COLO668 (cell line): ENCODE data around the gene SHH.

Source experiments
- DNase-seq: peaks from one replicate; lab custom pipeline; 2025; ENCODE audit not compliant: unreplicated experiment; lab: John Stamatoyannopoulos, UW

The SHH gene

DNA sequence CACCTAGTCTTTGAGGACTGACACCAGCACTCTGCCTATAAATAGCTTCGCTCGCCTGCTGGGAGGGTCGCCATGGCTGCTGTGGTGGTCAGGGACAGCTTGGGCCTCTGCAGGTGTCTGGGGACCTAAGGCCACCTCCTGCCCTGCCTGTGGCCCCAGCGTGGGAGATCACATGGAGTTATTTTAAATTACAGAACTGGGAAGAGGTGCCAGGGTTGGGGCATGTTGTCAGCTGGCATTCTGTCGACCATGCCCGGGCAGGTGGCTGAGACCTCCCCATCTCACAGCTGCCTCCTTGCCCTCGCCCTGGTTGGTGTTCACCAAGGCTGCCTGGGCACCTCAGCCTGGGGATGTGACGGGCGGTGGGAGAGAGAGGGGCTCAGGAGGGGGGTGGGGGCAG, 18.1 kb downstream of the SHH start:
- DNase-seq = no peak

DNA sequence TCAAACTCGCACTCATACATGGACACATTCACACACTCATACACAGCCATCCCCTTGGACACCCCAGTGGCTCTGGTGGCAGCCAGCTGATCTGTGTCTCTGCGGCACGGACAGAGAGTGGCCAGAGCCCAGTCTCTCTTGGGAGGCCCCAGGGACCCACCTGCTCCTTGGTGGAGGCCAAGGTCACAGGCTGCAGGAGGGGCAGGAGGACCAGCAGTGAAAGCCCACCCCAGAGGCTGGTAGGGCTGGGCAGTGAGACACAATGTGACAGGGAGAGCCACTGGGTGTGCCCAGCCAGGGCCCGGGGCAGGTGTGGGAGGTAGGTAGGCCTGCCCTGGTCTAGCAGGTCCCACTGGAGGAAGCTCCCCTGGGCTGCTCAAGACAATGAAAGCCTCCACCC, 18.5 kb downstream of the SHH start:
- DNase-seq = no peak

DNA sequence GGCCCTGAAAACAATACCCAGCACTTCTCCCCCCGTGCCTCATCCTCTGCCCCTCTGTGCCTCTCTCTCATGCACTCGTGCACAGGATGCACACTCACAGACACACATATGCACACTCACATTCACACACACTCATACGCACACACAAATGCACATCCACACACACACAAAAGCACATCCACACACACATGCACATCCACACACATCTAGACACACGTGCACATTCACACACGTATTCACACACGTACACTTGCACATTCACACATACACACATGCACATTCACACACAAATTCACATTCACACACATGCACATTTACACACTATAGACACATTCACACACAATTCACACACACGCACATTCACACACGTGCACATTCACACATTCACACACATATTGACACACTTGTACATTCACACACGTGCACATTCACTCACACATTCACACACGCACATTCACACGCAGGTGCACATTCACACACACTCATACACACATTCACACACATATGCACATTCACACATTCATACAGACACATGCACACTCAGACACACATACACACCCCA, 19.2 kb downstream of the SHH start:
- no peak for DNase-seq

DNA sequence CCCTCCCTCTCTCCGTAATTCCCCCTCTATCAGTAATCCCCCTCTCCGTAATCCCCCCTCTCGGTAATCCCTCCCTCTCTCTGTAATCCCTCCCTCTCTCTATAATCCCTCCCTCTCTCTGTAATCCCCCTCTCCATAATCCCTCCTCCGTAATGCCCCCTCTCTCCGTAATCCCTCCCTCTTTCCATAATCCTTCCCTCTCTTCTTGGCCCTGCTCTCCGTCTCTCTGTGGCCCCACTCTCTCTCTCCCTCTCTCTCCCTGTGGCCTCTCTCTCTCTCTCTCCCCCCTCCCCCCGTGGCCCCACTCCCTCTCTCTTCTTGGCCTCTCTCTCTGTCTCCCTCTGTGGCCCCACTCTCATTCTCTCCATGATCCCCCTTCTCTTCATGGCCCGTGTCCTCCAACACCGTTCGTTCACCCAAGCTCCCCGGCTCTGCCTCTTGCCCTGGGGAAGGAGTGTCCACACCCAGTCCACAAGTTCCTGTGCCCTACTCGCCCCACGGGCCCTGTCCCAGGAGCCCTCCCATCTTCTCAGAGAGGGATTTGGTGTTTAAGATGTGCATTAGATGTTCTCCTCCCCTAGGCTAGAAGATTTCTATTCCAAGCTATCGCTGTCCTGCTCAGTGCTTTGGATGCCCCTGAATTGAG, 19.8 kb downstream of the SHH start:
- DNase-seq = no peak

DNA sequence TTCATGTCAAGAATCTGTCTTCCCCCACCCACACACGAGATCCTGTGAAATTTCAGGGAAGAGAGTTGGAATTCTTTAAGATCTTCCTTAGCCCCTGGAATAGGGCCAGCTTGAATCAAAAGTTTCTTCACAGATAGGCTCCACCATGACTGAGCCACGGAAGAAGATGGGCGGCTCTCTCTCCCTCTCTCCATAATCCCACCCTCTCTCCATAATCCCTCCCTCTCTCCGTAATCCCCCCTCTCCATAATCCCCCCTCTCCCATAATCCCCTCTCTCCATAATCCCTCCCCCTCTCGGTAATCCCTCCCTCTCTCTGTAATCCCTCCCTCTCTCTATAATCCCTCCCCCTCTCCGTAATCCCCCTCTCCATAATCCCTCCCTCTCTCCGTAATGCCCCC, 20.4 kb downstream of the SHH start:
- no peak for DNase-seq

DNA sequence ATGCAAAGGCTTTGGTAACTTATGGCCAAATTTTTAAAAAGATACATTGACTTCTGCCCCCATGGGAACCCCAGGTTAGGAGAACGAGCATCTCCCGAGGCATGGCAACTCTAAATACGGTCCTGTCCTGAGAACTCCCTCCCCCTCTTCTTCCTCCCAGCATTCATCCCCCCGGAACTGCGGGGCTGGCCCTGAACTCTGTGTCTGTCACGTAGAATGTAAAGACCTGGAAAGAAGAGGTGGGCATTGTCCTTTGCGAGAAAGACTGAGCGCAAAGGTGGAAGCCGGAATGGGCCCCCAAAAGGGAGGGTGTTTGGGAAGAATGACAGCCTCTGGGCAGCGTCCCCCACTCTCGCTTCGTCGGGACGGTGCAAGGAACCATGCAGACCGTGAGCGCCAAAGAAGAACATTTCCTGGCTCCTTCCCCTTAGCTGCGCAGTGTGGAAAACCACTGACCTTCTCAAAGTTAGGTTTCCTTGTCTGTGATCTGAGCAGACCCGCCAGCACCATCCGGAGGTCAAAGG, 21.0 kb downstream of the SHH start:
- DNase-seq = no peak

DNA sequence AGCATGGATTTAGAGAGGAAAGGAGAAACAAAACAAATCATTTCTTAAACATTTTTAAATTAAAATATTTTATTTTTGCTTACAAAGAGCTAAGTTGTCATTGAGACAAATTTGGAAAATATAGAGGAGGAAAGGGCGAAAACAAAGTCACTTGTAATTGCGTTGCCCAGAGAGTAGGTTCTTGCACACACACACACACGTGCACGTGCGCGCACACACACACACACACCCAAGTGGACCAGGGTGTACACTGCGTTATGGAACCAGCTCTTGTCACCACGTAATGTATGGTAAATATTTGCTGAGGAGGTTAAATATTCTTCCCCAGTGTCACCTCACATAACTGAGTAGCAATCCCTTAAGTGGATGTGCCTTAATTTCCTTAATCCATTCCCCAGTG, 21.6 kb downstream of the SHH start:
- no peak for DNase-seq

DNA sequence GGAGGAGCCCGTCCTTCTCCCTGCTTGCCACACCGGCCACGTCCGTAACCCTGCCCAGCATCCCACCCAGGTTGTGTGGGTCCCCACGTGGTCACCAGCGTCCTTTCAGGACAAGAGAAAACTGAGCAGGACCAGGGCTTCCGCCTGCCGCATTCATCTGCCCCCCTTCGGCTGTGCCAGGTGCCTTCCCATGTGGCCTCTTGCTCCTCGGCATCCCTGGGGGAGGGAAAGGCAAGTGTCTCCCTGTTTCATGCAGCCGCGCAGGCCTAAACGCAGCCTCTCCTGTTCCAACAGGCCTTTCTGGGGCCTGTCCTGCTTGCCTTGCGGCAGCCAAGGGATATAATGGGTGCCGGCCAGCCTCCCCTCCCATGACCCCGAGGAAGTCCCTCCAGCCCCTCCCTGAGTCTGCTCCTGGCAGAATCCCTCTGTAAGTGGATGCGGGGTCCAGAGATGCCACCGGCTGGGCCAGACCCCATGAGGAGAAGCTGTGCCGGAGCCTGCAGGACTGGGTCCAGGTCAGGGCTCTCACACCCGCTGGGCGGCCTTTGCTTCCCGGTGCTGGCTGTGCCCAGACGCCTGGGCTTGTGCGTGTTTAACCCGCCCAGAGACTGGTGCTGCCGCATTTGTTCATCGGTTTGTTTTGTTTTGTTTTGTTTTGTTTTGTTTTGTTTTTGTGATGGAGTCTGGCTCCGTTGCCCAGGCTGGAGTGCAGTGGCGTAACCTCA, 23.1 kb downstream of the SHH start:
- DNase-seq = no peak

DNA sequence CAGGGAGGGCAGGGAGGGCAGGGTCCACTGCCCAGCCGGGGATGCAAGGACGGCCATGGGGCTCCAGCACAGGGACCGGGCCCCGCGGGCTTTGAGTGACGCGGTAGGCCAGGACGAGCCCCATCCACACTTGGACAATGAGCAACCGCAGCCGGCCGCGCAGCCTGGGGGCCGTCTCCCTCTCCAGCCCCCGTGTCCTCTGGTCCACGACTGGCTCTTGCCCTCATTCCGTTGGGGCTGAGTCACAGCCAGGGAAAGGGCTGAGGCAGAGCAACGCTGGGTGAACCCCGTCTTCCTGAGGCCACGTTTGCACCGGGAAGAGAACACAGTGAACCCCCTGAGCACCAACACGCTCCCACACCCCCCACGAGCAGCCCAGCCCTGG, 23.7 kb downstream of the SHH start:
- no peak for DNase-seq

DNA sequence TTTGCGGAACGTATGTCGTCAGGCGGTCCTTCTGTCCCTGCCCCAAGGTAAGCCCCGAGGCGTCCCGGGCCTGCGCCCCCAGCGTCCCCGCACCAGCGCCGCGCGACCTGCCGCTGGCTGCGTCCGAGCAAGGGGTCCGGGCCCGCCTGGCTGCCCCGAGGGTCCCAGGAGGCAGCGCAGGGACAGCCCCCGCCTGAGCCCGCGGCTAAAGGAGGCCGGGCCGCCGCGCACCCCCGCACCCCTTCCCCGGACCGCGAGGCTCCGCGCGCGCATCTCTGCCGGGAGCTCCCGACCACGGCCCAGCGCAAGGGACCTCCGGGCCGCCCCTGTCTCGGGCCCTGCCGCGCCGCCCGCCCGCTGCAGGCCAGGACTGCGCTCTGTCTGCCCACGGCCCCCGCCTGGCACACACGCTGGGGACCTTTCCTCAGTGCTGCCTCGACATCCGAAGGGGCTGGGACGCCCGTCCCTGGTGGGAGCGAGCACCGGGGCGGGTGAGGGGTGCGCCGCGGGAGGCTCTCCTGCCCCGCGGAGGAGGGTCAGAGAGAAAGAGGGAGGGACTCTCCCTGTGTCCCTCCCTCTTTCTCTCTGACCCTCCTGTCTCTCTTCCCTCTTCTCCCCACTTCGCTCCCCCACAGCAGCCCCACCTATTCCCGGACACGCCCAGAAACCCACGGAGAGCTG, 25.0 kb downstream of the SHH start:
- no peak for DNase-seq

DNA sequence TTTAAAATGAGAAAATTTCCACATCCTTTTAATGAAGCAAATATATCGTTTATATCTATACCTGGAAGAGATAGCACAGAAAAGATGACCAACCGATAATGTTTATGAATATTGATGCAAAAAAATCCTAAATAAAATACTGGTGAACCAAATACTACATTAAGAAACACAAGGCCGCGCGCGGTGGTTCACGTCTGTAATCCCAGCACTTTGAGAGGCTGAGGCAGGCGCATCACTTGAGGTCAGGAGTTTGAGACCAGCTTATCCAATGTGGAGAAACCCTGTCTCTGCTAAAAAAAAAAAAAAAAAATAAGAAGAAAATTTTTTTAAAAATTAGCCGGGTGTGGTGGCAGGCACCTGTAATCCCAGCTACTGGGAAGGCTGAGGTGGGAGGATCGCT, 25.8 kb downstream of the SHH start:
- DNase-seq = no peak

DNA sequence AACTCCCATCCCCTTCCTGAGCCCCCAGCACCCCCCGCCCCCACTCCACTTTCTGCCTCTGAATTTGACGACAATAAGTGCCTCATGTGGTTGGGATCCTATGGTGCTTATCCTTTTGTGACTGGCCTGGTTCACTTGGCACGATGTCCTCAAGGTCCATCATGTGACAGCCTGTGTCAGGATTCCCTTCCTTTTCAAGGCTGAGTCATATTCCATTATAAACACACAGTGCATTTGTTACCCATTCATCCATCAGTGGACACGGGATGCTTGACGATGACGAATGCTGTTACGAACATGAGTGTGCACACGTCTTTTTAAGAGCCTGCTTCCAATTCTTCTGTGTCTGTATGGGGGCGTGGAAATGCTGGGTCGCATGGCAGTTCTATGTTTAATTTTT, 26.7 kb downstream of the SHH start:
- DNase-seq = no peak

DNA sequence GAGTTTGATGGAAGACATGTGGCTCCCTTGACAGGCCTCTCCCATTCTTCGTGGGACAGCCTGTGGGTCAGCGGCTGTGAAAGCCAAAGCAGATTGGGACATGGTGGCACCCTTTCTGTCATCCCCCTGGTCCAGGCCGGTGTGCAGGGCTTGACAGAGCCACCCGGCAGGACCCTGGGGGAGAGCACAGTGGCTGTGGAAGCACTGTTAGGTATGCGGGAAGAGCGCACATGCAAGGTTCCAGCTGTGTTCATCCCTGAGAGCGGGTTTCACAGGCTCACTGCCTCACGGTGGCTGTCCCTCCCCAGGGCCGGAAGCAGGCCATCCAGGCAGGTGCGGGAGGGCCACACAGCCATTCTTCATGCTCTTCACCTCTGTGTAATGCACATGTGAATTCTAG, 29.8 kb downstream of the SHH start:
- DNase-seq = no peak

DNA sequence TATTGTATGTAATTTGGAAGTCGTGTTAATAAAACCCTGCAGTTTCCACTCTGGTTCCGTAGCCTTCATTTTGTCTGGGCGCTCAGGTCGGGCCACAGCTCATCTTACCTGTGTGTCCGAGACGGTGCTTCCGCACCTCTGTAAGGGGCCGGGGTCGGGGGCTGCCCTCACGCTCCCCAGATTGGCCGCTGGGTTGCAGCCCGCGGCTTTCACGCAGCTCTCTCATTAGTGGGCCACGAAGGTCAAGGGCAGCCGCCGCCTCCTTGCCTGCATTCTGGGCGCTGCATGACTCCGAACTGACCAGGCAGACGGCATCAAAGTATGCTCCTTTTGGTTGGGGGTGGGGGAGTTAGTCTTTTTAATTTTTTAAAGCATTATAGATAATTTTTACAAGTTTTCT, 30.8 kb downstream of the SHH start:
- no peak for DNase-seq

DNA sequence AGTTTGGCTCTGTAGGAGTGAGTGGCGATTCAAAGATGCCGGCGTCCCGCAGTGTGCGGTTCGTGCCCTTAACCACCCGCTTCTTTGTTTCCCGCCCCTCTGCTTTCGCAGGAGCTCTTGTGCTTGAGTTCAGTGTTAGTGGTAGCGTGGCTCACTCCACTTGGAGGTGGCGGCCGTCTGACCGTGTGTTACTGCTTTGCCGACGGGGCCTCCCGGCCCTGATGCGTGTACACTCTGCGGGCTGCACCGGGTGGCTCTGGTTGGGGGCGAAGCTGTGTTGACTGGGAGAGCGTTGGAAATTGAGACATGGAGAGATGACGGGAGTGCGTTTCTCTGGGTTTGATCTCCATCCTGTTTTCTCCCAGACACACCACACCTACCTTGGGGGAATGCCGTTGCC, 31.4 kb downstream of the SHH start:
- no peak for DNase-seq

DNA sequence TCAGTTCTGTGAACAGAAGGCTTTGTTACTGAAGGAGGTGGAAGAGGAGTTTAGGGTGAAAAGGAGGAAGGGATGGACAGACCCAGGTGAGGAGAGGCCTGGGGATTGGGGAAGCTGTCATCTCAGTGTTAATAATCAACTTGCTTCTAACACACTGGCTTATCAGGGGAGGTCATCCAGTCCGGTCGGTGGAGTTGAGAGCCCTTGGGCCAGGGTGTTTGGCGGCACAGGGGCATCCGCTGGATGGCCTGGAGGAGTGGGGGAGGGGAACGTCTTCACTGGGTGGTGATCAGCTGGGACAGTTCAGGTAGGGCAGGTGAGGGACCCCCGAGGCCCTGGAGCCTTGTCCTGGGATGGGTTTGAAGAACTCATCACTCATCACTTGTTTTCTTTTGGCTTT, 33.9 kb downstream of the SHH start:
- no peak for DNase-seq

DNA sequence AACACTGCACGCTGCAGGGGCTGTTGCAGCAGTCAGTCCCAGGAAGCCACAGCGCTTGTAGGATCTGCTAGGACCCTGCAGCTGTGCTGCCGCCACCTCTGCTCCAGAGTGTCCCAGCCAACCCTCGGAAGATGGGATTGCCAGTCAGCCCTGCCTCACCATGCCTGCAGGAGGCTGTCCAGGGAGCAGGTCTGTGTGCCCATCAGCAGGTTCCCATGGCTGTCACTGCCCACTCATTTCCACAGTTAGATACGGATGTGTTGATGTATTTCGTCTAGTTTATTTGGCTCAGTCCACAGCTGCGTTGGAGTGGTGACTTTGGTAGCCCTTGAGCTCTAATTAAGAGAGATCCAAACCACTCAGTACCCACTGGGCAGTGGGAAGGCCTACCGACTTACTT, 35.7 kb downstream of the SHH start:
- DNase-seq = no peak

DNA sequence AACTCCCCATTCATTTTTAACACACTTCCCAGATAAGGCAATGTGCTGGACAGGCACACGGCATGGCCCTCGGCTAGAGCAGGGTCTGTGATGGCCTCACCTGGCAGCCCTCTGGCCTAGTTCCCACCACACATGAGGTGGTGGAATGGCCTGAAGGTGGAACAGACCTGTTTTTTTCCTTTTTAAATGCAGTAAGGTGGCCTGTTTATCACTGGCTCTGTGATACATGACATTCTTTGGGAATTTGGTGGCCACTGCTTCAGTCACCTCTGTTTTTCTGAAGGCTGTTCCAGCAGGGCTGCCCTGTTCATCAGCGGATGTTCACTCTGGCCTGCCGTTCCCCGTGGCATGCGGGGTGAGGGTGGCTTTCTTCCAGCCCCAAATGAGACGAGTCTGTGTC, 36.6 kb downstream of the SHH start:
- no peak for DNase-seq

DNA sequence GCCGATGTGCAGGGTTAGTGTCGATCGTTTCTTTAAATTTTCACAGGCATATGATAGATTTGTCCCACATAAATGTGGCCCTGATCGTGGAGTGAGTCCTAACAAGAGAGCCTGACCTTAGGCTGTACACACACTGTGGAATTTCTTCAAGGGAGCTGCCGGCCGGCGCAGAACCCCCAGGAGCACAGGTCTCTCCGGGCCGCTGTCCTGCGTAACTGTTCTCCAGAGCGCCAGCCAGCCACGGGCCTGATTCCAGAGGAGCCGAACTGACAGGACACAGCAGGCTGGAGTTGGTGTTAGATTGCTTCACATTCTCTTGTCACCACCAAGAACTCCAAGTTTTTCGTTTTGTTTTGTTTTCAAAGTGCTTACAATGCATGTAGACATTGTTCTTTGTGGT, 37.3 kb downstream of the SHH start:
- no peak for DNase-seq

DNA sequence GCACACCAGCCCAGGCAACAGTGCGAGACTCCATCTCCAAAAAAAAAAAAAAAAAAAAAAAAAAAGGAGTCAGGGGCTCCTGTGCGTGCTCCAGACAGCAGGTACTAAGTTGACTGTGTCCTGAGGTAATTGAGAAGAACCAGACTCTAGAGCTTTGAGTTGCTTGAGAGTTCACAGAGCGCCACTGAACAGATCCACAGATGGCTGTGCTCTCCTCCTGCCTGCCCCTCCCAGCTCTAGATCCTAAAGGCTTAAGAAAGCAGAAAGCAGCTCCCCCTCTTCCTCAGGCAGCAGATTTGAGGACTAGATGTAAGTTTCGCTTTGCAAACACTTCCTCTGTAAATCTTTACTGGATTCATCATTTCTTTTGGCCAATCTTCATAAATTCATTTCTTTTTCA, 38.7 kb downstream of the SHH start:
- DNase-seq = no peak

DNA sequence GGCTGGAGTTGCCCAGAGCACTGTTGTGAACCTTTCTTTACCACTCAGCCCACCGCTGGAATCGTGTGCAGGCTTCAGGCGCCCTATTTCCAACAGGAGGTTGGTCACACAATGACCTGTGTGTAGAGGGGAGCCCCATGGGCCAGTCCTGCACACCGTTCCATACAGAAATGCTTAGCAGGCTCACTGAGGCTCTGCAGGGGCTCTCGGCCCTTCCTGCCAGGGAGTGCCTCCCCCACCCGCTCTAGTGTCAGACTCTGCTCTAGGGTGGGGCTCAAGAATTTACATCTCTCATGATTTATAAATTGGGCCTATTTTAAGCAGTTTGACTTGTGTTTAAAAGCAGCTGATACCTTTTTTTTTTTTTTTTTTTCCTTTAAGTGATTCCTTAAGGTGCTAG, 42.0 kb downstream of the SHH start:
- no peak for DNase-seq

DNA sequence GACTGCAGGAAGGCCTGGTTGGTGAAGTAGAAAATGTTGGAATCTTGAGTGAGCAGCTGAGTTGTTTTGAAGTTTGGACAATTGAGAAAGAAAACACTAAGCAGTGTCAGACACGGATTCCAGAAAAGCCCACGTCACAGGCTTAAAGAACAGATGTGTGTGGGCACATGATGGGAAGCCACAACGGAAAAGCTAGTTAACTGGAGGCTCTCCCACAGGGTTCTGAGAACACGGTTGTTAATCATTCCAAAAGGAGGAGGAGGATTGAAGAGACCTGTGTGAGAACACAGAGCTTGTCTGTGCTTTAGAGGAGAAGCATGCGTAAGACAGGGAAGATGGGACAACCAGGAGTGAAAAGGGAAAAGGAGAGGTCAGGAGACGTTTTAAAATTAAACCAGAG, 42.6 kb downstream of the SHH start:
- DNase-seq = no peak
